ENCODE results near the gene SMOC2.

DNA sequence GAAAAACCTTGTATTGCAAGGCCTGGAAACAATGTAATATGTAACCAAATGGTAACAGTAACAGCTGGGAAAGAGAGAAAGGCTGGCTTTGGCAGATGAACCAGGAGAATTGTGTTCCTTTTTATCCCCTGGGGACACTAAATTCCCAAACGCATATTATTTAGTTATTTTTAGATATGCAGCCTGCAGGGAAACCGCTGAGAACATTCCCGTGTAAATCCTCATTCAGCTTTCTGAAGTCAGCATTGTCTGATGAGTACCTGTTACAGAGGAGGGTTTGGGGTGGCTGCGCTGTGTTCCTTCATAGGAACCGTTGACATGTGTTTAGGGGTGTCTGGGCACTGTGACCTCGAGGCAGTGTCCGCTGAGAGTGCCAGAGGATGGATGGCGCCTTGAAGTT, 101.3 kb downstream of the SMOC2 start:
- TF ChIP-seq, protein P1, sequence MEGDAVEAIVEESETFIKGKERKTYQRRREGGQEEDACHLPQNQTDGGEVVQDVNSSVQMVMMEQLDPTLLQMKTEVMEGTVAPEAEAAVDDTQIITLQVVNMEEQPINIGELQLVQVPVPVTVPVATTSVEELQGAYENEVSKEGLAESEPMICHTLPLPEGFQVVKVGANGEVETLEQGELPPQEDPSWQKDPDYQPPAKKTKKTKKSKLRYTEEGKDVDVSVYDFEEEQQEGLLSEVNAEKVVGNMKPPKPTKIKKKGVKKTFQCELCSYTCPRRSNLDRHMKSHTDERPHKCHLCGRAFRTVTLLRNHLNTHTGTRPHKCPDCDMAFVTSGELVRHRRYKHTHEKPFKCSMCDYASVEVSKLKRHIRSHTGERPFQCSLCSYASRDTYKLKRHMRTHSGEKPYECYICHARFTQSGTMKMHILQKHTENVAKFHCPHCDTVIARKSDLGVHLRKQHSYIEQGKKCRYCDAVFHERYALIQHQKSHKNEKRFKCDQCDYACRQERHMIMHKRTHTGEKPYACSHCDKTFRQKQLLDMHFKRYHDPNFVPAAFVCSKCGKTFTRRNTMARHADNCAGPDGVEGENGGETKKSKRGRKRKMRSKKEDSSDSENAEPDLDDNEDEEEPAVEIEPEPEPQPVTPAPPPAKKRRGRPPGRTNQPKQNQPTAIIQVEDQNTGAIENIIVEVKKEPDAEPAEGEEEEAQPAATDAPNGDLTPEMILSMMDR (IDR thresholded peaks at IDR 0.05): no peak
- TF ChIP-seq POLR2A (IDR thresholded peaks at IDR 0.05): no peak
- peak; percentile 90 for TF ChIP-seq POLR2AphosphoS5 (IDR thresholded peaks at IDR 0.05)
- TF ChIP-seq EP300 (IDR thresholded peaks at IDR 0.05): no peak
